Activated naive CD4-positive, alpha-beta T cell treated with anti-CD3 and anti-CD28 coated beads, Interleukin-2, amount 10 ng/mL, durations not matched to agents 7 days and 5 days (primary cell): Measurements from ENCODE around the gene PPIB.
A peak's percentile ranks its signal among the peaks of the same experiment; 100 is the strongest.

Experiments used
- CTCF ChIA-PET: fragments of 350-600 bp; sonication (Branson Sonifier 250); formaldehyde crosslinking; loops from one replicate; lab custom pipeline; 2021; ENCODE audit warnings: antibody characterized with exemption; lab: Charles Lee
- DNase-seq: peaks from one replicate; pipeline ENCODE4 v3.0.0-alpha.2; 2020
- H3K27ac Mint-ChIP-seq: one replicate; pipeline ENCODE4 v1.8.0; 2021; ENCODE audit warnings: mild to moderate bottlenecking, moderate library complexity, mixed read lengths
- H3K27me3 Mint-ChIP-seq: one replicate; pipeline ENCODE4 v1.8.0; 2021; ENCODE audit warnings: mild to moderate bottlenecking, mixed read lengths
- H3K36me3 Mint-ChIP-seq: one replicate; pipeline ENCODE4 v1.8.0; 2021; ENCODE audit warnings: mixed read lengths
- H3K4me1 Mint-ChIP-seq: one replicate; pipeline ENCODE4 v1.8.0; 2021; ENCODE audit warnings: mixed read lengths
- H3K4me3 Mint-ChIP-seq: one replicate; pipeline ENCODE4 v1.8.0; 2021; ENCODE audit warnings: mild to moderate bottlenecking, moderate library complexity, mixed read lengths
- H3K9me3 Mint-ChIP-seq: one replicate; pipeline ENCODE4 v1.8.0; 2021; ENCODE audit warnings: mixed read lengths

The PPIB gene

GRCh38 chr15:64152507-64153387, 10.1 kb downstream of the PPIB start:
- Mint-ChIP-seq H3K4me3 (peak overlapping the region; percentile 48), H3K27ac (no peak overlapping the region)
- peak; percentile 28 for DNase-seq

DNA sequence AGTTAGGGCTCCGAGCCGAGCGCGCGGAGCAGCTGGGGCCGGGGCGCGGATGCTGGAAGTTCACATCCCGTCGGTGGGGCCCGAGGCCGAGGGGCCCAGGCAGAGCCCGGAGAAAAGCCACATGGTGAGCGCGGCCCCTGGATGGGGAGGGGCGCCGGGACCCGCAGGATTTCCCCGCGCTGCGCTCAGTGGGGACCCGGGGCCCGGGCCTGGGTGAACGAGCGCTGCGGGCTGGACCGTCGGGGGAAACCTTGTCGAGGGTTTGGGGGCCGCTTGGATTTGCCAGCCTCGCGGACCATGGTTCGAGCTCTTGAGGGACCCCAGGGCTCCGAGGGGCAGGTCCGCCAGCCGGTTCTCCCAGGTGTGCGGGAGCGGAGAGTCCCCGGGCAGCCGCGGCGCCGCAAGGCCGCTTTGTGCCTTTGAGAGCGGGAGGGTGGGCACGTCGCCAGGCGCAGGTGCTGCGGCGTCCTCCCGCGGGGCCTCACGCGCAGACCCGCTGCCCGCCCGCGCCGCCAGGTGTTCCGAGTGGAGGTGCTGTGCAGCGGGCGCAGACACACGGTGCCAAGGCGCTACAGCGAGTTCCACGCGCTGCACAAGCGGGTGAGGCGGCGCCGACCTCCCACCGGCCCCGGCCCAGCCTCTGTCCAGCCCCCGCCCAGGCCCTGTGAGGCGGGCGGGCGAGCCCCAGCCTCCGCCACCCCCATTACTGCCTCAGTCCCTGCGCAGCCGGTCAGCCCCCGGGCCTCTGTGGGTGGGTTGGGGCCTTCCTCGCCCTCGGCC, 10.9 kb downstream of the PPIB start, which contains the start of gene SNX22:
Gene SNX22, plus strand, starts transcription at position 5 of the 780 bp plus-strand sequence. Its CDS starts 45 bp downstream, at position 50.
- CTCF ChIA-PET: interaction anchor here (0.5 to 2.8 kb wide), 5 partner anchors 11 to 915 kb away, joined by 4 to 28 read pairs (median 5); partner anchors contain the start of gene PPIB
- Mint-ChIP-seq H3K9me3 (no peaks in the 10 kb centered on the region), H3K4me3 (peak within 1 kb of the TSS; percentile 77), H3K36me3 (peaks cover 14% of the 10 kb centered on the region), H3K4me1 (peaks cover 38% of the 10 kb centered on the region), H3K27ac (no peak within 1 kb of the TSS), H3K27me3 (peaks cover 42% of the 10 kb centered on the region)
- DNase-seq: peak; percentile 51

More at GRCh38 chr15:64152507-64153387, 10.1 kb downstream of the PPIB start:
- no peaks in the 10 kb centered on the region for H3K9me3 Mint-ChIP-seq
- peaks cover 42% of the 10 kb centered on the region for H3K27me3 Mint-ChIP-seq
- peaks cover 38% of the 10 kb centered on the region for H3K4me1 Mint-ChIP-seq
- CTCF ChIA-PET: interaction anchor here (0.5 to 2.8 kb wide), 17 partner anchors 8 to 914 kb away, joined by 3 to 28 read pairs (median 5); partner anchors contain the start of genes CIAO2A and PPIB
- H3K36me3 Mint-ChIP-seq: peaks cover 21% of the 10 kb centered on the region

DNA sequence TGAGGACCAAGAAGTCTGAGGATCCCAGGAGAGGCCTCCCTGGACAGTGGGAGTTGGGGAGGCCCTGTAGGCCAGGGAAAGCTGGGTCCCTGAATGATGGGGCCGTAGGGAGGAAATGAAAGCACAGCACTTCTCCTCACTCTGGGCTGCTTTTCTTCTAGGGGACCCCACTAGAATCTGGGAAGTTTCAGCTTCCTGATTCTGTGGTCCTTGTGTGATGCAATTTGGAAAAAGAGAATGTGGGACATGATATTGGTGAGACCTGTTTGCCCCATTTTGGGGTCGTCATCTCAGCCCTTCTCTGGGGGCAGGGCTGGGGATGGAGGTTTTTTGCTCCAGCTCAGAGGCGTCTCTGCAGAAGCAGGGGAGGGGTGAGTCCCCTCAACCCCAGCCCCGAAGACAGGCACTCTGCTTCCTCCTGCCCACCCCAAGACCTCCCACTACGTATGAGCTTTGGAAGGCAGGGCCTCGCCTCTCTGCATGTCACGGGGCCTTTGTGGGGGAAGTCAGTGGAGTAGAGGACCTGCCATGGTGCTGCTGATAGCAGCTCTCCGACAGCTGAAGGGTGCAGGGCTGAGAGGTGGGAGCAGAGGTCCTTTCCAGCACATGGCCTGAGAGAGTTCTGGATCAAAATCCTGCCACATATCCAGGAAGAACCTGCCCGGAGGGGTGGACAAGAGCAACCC, 12.8 kb downstream of the PPIB start:
- H3K27me3 Mint-ChIP-seq: peaks cover 42% of the 10 kb centered on the region
- no peak overlapping the region for H3K27ac Mint-ChIP-seq
- CTCF ChIA-PET: interaction anchor here (0.6 to 1.2 kb wide), 7 partner anchors 12 to 539 kb away, joined by 3 to 5 read pairs (median 3); partner anchors contain the start of gene PPIB
- H3K4me3 Mint-ChIP-seq: peak overlapping the region; percentile 27
- no peaks in the 10 kb centered on the region for H3K9me3 Mint-ChIP-seq
- H3K36me3 Mint-ChIP-seq: peaks cover 3% of the 10 kb centered on the region
- H3K4me1 Mint-ChIP-seq: peaks cover 37% of the 10 kb centered on the region
- DNase-seq: no peak

DNA sequence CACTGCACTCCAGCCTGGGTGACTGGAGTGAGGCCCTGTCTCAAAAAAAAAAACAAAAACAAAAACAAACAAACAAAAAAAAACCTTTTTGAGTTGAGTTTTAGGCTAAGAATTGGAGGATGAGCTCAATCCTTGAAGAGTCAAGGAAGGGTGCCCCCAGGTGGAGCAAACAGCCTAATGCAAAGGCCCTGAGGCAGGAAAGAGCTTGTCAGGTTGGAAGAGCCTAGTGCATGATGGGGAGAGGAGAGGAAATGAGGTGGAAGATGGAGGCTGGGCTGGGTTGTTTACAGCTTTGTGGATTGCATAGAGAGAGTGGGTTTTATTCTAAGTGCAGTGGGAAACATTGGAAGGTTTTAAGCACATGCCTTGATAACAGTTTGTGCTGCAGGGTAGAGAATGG, 13.4 kb downstream of the PPIB start:
- Mint-ChIP-seq H3K4me1 (peaks cover 37% of the 10 kb centered on the region), H3K36me3 (peaks cover 2% of the 10 kb centered on the region), H3K9me3 (no peaks in the 10 kb centered on the region), H3K27me3 (peaks cover 42% of the 10 kb centered on the region), H3K4me3 (peak overlapping the region; percentile 13), H3K27ac (peak overlapping the region; percentile 80)
- DNase-seq: peak; percentile 62
- CTCF ChIA-PET: interaction anchor here (0.6 to 1.2 kb wide), 7 partner anchors 14 to 538 kb away, joined by 3 to 5 read pairs (median 3); partner anchors contain the start of gene PPIB

- CTCF ChIA-PET: interaction anchor here (1.0 kb wide), 1 partner anchor 48 kb away, joined by 3 read pairs; no protein-coding TSS in a partner anchor
- H3K27ac Mint-ChIP-seq: no peak overlapping the region
- no peak for DNase-seq
These were observed 14.2 kb downstream of the PPIB start for GRCh38 chr15:64148581-64148980.

GRCh38 chr15:64148168-64148567, 14.7 kb downstream of the PPIB start:
- CTCF ChIA-PET: interaction anchor here (1.0 kb wide), 1 partner anchor 48 kb away, joined by 3 read pairs; no protein-coding TSS in a partner anchor
- no peak overlapping the region for H3K4me3 Mint-ChIP-seq

More at GRCh38 chr15:64148581-64148980, 14.2 kb downstream of the PPIB start:
- Mint-ChIP-seq H3K27me3 (peaks cover 39% of the 10 kb centered on the region), H3K9me3 (no peaks in the 10 kb centered on the region), H3K4me3 (no peak overlapping the region), H3K4me1 (peaks cover 35% of the 10 kb centered on the region), H3K36me3 (peaks cover 1% of the 10 kb centered on the region)

DNA sequence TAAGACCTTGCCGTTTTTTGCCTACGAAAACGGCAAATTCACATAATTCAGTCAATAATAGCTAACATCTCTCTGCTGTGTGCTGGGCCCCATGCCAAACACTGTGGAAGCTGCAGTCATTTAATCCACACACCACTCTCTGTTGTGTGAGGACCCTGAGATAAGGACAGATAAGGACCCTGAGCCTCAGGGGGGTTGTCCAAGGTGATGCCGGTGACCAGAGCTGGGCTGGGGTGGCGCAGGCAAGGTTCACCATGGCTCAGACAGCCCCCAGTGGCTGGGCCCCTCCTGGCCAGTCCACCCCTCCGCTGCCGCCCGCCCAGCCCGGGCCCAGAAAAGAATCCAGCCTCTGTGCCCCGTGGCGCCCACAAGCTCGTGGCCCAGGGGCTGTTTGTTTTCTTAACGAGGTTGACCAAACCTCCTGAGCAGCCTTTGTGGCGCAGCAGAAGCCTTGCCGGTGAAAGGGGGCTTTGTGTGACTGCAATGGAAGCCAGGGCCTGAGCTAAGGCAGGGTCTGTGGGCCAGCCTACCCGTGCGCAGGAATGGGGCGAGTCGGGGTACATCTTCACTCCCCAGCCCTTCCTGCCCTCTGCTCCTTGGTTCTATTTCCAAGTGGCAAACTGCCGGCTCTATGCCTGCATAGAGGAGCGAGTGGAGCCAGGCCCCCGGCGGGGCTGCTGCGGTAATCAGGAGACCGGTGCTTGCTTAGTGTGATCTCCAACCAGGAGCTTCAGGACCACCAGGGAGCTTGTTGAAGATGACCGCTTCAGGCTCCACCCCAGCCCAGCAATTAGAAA, 15.7 kb downstream of the PPIB start:
- Mint-ChIP-seq H3K9me3 (no peaks in the 10 kb centered on the region), H3K27ac (no peak overlapping the region), H3K4me1 (peaks cover 22% of the 10 kb centered on the region), H3K4me3 (no peak overlapping the region), H3K27me3 (peaks cover 24% of the 10 kb centered on the region), H3K36me3 (peaks cover 3% of the 10 kb centered on the region)
- no peak for DNase-seq
- CTCF ChIA-PET: interaction anchor here (1.3 kb wide), 1 partner anchor 14 kb away, joined by 3 read pairs; no protein-coding TSS in a partner anchor

More at GRCh38 chr15:64148168-64148567, 14.7 kb downstream of the PPIB start:
- Mint-ChIP-seq H3K4me1 (peaks cover 30% of the 10 kb centered on the region), H3K36me3 (peaks cover 1% of the 10 kb centered on the region), H3K27ac (no peak overlapping the region), H3K9me3 (no peaks in the 10 kb centered on the region), H3K27me3 (peaks cover 35% of the 10 kb centered on the region)
- no peak for DNase-seq

DNA sequence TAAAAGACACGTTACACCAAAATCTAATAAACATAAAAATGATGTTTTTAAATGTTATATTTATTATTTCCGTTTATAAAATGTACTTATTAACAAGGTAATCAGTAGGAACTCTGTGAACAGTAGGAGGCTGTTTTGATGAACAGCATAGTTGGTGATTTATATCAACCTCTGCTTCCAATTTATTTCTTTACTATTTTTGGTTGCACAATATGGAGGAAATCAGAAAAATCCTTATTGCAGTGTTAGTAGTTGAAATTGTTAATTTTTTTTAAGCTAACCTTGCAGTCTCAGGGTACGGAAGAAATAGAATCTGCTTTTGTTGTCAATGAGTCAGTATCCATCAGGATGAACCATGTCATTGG, 16.3 kb downstream of the PPIB start:
- CTCF ChIA-PET: interaction anchor here (1.3 kb wide), 1 partner anchor 15 kb away, joined by 3 read pairs; no protein-coding TSS in a partner anchor

DNA sequence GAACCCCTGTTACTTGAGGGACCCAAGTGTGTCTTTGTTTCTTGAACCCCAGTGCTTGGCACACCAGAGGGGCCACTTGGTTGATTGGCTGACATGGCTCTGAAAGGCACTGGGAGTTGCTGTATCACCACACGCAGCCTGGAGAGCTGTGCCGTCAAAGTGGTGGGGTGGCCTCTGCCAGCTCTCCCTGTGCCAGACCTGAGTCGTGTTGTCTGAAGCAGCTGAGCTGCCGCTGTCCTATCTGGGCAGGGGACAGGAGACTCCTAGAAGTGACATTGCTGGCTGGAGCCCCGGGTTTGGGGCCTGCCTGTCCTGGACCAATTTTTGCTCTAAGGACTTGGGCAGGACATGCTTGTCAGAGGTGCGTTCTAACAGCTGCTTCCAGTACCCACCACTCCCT, 16.8 kb downstream of the PPIB start:
- DNase-seq: no peak
- Mint-ChIP-seq H3K9me3 (no peaks in the 10 kb centered on the region), H3K4me3 (no peak overlapping the region), H3K36me3 (peaks cover 3% of the 10 kb centered on the region), H3K4me1 (peaks cover 21% of the 10 kb centered on the region), H3K27ac (no peak overlapping the region), H3K27me3 (peaks cover 14% of the 10 kb centered on the region)
- CTCF ChIA-PET: interaction anchor here (1.3 kb wide), 1 partner anchor 15 kb away, joined by 3 read pairs; no protein-coding TSS in a partner anchor

More for the DNA sequence above, 16.3 kb downstream of the PPIB start:
- Mint-ChIP-seq H3K4me3 (no peak overlapping the region), H3K27ac (no peak overlapping the region), H3K27me3 (peaks cover 19% of the 10 kb centered on the region), H3K9me3 (no peaks in the 10 kb centered on the region), H3K4me1 (peaks cover 22% of the 10 kb centered on the region), H3K36me3 (peaks cover 3% of the 10 kb centered on the region)
- no peak for DNase-seq

DNA sequence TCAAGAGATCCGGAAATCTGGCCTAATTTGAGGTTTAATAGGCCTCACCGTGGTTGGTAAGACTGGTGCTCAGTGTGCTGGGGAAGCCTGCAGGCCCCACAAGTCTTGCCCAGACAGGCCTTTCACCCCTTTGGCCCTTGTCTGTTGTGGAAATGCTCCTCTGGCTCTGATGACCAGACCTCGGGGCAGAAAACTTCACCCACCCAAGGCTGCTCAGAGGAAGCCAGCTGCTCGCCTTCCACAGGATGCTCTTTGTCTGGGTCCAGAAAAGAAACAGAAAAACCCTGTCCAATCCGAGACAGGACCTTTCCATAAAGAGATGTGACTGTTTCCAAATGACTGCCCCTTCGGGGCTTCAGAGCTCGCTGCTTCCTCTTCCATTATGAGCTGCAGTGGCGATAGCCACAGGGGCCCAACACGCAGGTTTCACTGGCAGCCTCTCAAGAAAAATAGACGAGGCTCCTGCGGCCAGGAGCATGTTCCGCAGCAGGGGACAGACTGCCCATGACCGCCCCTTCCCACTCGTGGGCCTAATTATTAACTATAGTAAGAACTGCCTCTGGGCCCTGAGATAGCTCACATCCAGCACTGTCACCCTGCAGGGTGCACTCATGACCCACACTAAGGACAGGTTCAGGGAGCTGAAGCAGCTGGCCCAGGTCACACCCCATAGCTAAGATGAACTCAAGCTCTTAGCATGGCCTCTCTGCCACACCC, 18.1 kb downstream of the PPIB start:
- CTCF ChIA-PET: interaction anchor here (1.9 kb wide), 1 partner anchor 9 kb away, joined by 11 read pairs; no protein-coding TSS in a partner anchor
- Mint-ChIP-seq H3K9me3 (no peaks in the 10 kb centered on the region), H3K27me3 (peaks cover 3% of the 10 kb centered on the region), H3K36me3 (peaks cover 3% of the 10 kb centered on the region), H3K27ac (no peak overlapping the region), H3K4me3 (no peak overlapping the region), H3K4me1 (peaks cover 8% of the 10 kb centered on the region)
- DNase-seq: no peak

DNA sequence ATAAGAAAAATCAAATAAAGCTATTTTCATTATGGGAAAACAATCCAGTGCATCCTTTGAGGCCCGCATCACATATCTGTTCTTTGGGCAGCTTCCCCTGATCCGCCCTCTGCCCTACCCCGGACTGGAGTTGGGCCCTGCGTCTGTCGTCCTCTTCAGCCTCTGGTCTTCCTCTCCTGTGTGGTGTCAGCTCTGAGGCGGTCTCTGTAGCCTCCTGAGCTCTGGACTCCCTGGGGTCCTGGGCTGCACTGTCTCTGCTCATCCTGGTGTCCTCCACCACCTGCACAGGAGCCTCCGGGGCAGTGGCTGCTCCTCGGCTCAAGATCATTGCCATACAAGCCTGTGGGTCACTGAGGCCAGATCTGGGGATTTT, 18.6 kb downstream of the PPIB start:
- CTCF ChIA-PET: interaction anchor here (1.9 kb wide), 1 partner anchor 10 kb away, joined by 11 read pairs; no protein-coding TSS in a partner anchor
- H3K36me3 Mint-ChIP-seq: peaks cover 3% of the 10 kb centered on the region
- peaks cover 3% of the 10 kb centered on the region for H3K4me1 Mint-ChIP-seq
- no peak overlapping the region for H3K4me3 Mint-ChIP-seq
- H3K9me3 Mint-ChIP-seq: no peaks in the 10 kb centered on the region
- DNase-seq: no peak
- H3K27ac Mint-ChIP-seq: no peak overlapping the region
- no peaks in the 10 kb centered on the region for H3K27me3 Mint-ChIP-seq

DNA sequence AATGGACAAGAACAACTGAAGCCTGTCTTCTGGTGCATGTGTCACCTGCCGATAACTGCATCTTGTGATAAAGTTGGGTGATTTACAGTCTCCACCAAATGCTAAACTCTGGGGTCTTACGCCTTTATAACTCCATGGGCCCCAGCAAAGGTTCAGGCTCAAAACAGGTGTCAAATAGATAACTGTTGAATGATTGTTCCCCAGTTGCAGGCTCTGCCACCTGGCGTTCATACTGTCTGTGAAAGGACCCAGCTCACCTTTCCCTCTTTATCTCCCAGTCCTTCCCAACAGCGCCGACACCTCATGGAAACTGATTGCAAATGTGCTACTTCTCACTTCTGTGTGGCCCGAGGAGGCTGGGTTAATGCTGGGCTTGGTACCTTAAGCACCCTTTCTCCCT, 19.5 kb downstream of the PPIB start:
- no peaks in the 10 kb centered on the region for H3K4me1 Mint-ChIP-seq

More for the DNA sequence above, 19.5 kb downstream of the PPIB start:
- Mint-ChIP-seq H3K9me3 (no peaks in the 10 kb centered on the region), H3K27ac (no peak overlapping the region), H3K27me3 (no peaks in the 10 kb centered on the region), H3K36me3 (peaks cover 3% of the 10 kb centered on the region), H3K4me3 (no peak overlapping the region)
- DNase-seq: no peak
- CTCF ChIA-PET: no interaction called here
